HG03097 (cell line): ENCODE results near the gene CD99L2.
A peak's percentile ranks its signal among the peaks of the same experiment; 100 is the strongest.

Source experiments
- ATAC-seq: cut with Tn5 transposase; IDR thresholded peaks from one replicate; pipeline ENCODE4 v1.9.1; 2021; ENCODE audit not compliant: unreplicated experiment, low FRiP score

Gene CD99L2, protein sequence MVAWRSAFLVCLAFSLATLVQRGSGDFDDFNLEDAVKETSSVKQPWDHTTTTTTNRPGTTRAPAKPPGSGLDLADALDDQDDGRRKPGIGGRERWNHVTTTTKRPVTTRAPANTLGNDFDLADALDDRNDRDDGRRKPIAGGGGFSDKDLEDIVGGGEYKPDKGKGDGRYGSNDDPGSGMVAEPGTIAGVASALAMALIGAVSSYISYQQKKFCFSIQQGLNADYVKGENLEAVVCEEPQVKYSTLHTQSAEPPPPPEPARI

DNA sequence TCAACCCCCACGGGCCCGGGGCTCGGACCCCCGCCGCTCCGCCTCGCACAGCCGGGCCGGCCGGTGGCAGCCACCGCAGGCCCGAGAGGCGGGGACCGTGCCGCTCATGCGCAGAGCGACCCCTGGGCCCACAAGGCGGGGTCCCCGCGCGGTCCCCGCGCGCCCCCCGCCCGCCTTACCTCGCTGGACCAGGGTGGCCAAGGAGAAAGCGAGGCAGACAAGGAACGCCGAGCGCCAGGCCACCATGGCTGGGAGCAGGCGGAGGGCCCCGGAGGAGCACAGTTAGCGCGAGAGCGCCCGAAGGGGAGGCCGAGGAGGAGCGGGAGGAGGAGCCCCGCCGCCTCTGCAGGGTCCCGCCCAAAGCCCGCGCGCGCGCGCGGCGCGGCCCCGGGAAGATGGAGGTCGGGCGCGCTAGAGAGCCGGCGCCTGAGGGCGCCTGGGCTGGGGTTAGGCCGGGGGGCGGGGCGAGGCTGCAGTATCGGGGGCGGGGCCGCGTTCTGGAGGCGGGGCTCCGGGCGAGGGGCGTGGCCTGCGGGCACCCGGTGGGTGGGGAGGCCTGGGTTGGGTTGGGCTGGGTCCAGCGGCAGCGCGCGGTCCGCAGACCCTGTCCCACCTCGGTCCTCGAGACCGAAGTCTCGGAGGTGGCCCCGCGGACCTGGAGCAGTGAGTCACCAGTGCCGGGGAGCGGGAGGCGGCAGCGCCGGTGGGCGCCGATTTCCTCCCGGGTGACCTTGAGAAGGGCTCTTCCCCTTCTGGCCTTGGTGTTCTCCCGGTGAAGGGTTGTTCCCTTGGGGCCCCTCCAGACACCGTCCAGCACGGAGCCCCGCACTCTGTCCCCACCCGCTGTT, at the start of gene CD99L2:
CD99L2 (minus strand) TSS at position 326 of the 848 bp plus-strand sequence; CDS start at position 246, 80 bp downstream.
- peak; percentile 87 for ATAC-seq

DNA sequence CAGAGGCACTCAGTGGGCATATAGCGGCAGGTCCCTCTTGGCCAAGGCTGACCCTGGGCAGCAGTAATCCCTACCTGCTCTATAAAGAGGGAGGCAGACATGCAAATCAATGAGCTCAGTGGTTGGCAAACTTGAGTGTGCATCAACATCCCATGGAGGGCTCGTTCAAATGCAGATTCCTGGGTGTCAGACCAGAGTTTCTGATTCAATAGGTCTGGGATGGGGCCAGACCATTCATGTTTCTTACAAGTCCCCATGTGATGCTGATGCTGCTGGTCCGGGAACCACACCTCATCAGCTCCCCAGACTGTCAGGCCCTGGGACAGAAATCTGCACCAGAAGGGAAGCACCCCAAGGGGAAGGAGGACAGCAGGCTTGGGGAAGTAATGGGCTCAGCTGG, 45.8 kb upstream of the CD99L2 start:
- ATAC-seq: no peak

DNA sequence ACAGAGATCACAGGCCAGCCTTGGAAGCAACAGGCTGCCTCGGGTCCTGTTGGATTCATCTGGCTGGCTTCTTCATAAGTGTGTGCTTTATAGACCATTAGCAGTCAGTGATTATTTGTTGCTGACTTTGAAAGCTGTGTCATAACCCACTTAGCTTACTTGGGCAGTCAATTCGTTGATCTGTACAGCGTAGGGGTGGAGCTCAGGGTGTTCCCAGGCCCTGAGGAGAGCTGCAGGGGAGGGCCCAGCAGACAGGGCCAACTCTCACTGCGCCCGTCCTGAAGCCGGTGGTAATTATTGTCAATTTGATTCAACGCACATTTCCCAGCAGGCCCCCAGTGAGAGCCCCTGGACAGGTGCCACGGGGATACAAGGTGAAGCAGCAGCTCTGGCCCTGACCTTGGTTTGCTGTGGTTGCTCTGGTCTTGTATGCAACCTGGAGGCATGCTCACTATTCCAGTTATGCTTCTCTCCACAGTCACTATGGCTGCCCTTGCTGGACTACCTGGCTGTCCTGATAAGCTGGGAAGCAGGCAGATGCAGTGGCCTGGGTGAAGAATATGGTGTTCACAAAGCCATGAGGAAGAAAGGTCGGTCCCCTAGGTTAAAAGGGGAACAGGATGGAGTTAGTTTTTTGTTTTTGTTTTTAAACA, 44.6 kb upstream of the CD99L2 start:
- ATAC-seq: no peak

DNA sequence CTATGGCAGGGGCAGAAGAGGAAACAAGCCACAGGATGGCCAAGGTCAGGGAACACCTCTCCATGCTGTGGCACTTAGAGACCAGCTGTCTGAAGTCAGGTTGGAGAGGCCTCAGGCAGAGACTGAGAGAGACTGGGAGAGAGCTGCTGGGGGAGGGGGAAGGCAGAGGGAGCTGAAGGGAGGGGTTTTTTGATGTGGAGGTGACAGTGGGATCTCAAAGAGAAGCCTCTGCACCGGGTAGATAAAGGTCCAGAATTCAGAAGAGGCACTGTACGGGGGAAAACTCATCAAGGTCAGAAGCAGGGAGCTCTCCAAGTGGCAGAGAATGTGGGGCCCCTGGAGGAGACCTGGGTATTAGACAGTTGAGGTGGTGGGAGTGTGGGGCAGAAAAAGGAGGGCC, 43.1 kb upstream of the CD99L2 start:
- no peak for ATAC-seq

DNA sequence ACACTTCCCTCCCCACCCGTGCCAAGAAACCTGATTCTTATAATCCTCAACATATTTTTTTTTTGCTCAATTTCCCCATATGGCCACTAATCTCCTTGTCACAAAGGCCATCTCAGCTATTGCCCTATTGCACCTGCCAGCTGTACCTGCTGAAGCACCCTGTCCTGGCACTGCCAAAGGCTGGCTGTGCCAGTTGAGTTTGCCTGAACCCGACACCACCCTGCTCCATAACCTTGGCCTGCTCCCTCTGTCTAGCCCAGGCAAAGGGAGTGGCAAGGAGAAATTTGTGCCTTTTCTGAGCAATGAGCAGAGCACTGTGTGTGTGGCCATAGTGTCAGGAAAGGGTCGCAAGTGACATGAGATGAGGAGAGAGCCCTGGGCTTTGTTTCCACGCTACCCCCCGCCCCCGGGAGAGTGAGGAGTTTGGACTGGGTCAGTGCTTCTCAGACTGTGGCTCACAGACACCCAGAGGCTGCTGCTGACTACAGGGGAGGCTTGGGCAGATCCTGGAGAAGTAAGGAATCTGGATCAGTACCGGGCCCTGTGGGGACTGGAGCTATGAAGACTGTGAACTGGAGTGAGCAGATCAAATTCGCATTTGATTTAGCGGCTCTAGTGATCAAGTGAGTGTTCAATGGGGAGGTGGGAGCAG, 42.5 kb upstream of the CD99L2 start:
- no peak for ATAC-seq

DNA sequence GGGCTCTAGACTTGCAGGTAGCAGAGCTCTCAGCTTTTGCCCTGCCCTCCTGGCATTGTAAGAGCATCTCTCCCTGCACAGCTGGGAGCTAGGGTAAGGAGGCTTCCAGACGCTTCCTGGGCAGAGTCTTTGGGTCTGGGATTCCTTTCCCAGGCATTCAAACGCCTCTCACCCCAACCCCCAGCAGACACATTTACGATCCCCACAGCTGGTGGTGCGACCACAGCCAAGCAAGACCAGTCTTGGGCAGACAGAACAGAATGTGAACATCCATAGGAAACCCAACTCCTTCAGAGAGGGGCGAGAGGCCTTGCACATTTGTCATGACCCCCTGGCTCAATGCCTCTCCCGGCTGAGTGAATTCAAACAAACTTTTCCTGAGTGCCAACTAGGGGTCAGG, 38.1 kb upstream of the CD99L2 start:
- no peak for ATAC-seq

DNA sequence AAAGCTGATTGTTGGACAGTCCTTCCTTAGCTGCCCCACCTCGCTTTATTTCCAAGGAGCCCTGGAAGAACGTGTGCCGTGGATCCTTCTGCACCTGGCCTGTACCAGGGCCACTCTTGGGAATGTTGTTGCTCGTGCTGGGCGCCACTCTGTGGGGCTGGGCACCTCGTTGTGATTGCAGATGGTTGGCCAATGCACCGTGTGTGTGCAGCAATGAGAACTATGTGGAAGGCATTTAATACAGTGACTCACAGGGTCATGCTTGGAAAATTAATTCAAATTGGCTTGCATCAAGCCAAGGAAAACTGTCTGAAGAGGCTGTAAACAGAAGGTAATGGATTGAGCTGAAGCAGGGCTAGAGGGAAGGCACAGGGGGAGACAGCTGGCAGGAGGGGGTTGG, 37.0 kb upstream of the CD99L2 start:
- no peak for ATAC-seq

DNA sequence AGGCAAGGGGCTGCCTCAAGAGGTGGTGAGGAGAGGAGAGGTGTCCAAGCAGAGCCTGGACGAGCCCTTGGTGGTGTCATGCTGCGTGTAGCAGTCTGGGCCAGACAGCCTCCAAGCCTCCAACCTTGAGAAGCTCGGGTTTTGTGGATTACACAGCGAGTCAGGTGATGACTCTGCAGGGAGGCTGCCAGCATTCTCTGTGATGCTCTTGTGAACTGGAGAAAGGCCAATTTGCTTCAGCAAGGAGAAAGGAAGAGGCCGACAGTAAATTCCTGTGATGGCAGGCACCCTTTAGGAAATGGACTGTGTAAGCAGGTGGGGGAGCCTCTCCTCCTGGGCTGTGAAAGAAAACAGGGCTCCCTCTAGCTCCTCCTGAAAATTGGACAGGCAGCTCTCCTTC, 36.0 kb upstream of the CD99L2 start:
- no peak for ATAC-seq

DNA sequence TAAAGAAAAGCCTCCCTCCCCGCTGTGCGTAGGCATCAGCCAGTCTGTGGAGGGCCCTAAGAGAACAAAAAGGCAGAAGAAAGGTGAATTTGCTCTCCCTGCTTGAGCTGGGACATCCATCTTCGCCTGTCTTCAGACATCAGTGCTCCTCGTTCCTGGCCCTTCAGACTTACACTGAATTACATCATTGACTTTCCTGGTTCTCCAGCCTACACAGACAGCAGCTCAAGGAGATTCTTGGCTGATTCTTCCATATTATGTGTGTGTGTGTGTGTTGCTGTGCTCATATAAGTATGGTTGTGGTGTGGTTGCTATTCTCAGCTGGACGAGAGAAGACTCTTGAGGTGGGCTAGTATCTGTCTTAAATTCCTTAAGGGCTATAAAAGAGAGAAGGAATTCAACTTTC, 35.5 kb upstream of the CD99L2 start:
- ATAC-seq: no peak

DNA sequence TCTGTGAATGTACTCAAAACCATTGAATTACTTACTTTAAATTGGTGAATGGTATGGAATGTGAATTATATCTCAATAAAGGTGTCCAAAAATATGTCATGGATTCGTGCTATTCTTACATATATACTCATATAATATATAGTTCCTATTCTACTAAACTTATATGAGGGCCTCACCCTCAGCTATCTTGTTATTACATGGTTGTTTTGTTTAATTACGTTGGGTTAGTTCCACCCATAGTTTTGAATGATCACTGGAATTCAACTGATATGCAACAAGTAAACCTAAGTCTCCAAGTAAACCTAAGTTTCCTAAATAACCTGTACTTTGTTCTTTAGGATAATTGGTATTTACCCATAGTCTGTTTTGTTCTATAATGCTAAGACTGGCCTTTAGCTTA, 30.6 kb upstream of the CD99L2 start:
- ATAC-seq: no peak

DNA sequence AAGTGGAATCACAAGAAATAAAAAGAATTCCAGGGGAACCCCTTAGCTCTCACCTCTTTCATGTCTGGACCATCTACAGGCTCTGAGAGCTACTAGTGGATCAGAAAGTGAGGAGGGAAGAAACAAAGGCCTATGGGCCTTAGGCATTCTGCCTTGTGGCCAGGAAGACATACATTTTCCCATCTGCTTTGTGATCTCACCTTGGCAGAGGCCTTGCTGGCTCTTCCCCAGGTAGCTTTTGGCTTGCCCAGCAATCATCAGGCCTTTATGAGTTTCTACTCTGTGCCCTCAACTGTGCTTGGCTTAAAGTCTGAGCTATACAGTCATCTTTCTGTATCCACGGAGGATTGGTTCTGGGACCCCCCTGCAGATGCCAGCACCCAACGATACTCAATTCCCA, 28.3 kb upstream of the CD99L2 start:
- ATAC-seq: no peak

DNA sequence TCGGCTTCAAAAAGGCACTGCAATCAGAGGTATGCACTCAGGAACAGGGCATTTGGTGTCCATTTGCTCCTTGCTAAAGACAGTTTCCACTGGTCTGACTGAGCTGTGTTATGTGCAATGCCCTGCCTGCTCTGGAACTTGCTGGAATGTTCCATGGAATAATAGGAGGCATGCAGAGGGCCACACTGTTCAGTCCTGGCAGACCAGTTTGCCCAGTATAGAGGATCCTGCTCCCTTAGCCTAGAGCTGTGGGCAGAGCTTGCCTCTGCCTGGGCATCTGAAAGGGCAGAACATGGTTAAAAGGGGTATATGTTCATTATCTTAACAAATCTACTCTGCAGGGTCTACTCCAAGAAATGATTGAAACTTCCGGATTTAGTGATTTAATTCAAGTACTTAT, 27.8 kb upstream of the CD99L2 start:
- ATAC-seq: no peak

DNA sequence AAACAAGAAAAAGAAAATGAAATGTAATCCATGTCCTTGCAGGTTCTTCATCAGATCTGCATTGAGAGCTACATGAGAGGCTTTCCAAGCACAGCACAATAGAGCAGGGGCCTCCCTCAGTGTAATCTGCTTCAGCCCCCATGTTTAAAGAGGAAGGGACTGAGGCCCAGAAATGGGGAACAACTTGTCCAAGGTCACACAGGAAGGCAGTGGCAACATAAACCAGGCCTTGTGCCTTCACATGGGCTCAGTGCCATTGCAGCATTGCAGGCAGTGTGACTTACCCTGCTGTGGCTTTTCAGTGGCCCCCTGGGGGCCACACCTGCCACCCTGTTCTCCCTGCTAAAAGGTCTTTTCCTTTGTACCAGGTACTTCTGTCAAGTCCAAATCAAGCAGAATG, 20.9 kb upstream of the CD99L2 start:
- no peak for ATAC-seq

DNA sequence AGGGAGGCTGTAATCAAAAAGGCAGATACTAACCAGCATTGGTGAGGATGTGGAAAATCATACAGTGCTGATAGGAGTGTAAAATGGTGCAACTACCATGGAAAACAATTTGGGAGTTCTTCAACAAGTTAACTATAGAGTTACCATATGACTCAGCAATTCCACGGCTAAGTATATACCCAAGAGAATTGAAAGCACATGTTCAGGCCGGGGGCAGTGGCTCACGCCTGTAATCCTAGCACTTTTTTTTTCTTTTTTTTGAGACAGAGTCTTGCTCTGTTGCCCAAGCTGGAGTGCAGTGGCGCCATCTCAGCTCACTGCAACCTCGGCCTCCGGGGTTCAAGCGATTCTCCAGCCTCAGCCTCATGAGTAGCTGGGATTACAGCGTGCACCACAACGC, 15.0 kb upstream of the CD99L2 start:
- no peak for ATAC-seq

DNA sequence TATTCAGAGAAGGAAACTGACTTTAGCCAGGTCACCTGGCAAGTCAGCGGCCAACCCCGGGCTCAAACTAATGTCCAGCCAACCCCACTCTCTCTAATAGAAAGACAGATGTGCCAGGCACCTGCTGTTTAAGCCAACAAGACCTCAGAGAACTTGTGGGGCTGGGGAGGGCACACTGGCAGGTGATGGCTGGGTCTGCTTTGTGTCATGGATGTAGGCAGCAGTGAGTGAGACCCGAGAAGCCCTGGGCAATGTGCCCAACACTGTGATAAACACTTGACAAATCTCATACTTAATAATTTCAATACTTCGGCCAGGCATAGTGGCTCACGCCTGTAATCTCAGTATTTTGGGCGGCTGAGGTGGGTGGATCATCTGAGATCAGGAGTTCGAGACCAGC, 9.0 kb upstream of the CD99L2 start:
- no peak for ATAC-seq

DNA sequence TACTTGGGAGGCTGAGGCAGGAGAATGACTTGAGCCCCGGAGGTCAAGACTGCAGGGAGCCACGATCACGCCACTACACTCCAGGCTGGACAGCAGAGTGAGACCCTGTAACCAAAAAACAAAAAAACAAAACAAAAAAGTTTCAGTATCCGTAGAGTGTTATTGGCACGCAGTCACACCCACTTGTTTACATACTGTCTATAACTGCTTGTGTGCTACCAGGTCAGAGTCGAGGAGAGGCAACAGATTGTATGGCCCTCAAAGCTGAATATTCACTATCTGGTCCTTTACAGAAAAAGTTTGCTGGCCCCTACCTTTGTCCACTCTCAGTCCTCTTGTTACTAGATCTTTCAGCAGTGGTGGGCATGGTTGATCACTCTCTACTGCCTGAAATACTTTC, 8.2 kb upstream of the CD99L2 start:
- no peak for ATAC-seq

DNA sequence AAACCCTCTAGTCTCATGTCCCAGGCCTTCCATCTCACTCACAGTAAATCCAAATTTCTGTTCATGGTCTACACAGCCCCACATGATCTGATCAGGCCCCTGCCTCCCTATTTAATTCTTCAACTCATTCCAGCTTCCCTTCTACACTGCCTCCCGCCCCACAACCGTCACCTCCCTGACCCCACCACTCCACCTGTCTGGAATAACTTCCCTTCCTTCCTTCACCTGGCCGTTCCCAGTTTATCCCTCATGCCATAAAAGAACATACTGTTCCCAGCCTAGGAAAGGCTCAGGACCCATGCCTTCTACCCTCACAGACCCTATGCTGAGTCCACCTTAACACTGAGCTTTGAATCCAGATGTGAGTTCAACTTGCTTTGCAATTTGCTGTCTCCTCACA, 6.8 kb upstream of the CD99L2 start:
- no peak for ATAC-seq

DNA sequence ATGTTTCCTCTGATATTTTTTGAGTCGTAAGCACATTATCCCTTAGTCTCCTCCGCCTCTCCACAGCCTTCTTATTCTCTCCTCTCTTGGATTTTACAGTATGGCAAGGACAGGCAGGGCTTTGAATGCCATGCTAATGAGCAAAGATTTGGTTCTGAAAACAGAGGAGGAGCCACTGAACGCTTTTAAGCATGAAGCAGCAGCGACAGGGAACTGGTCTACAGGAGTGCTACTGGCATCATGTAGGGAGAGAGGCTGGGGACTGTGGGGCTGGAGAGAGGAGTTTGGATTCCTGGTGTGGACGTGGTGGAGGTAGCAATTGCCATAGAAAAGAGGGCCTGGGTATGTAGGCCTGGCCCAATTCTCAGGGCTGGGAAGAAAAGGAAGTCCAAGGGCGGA, 4.6 kb upstream of the CD99L2 start:
- no peak for ATAC-seq

DNA sequence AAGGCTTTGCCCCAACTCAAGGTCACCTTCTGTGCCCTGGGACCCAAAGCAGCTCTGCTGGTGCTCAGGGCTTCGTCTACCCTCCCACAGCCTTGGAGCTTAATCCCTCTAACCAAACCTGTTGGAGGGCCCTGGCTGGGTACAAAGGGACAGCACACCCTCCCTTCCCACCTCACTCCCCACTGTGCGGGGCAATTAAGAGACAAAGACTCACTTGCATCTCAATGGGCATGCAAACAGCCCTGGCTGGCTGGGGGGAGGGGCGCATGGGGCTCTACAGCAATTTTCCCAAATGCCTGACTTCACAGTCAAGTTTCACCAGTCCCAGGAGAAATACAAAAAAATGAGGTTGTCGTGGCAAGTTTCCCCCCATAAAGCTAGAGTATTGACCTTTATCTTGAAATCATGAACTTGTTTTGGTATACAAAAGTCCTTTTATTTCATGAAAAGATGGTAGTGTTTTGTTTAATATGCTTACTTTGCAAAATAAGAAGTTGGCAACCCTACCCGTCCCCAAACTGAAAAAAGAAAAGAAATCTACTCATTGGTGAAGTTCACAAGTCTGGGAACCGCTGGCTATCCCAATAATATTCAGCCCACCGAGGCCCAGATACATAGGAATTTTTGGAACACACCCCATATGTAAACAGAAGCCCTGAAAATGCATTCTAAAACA, 4.1 kb upstream of the CD99L2 start:
- no peak for ATAC-seq

DNA sequence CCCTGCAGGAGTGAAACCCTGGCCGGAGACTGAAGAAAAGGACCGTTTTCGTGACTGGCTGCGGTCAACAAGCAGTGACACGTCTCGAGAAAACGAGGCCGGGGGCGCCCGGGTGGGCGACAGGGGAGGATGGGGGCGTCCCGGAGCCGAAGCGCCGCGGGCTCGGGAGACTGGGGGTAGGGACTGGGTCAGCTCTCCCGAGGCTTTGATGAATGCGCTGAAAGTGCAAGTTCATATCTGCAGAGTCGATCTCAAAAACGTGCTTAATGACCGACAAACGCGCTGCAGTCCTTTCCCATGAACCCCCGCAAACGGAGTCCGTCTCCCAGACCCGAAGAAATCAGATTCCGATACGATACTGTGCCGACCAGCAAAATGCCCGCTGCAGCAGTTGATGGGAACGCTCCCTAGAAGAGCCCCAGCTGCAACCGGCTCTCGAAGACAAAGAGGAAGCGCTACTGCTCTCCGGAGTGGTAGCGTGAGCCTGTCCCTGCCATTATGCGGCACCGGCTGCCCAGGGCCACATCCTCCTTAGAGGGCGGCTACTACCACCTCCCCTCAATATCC, 806 bp upstream of the CD99L2 start:
- peak; percentile 43 for ATAC-seq
